A549 (cell line): ENCODE data around the gene TSHZ3. TPM values are rescaled to one million over a fixed set of nuclear protein-coding genes. Genes with fewer than 3 reads are reported as not detected.

Experiments used
- ATAC-seq, 2 experiments: fragments of 200-7000 bp in 1 of 2; fragments of >200 bp in 1 of 2; cut with Nextera tagmentation in 1 of 2; cut with Tn5 transposase in 1 of 2; 3 replicates each; pipeline versions ENCODE4 v1.8.0 to v1.9.1; 2018 to 2020; ENCODE audit warnings: mild to moderate bottlenecking in 1 of 2, moderate library complexity in 1 of 2
- CTCF ChIA-PET: fragments of 300-600 bp; sonication (Branson Sonifier 250); formaldehyde crosslinking; extraction: SDS; loops from one replicate; lab custom pipeline; 2021; ENCODE audit warnings: antibody characterized with exemption, inconsistent platforms; lab: Yijun Ruan, JAX
- POLR2A ChIA-PET: fragments of 350-600 bp; formaldehyde crosslinking; extraction: SDS; loops from one replicate; lab custom pipeline; 2021; ENCODE audit warnings: antibody characterized with exemption, inconsistent platforms; lab: Yijun Ruan, JAX
- DNase-seq, 2 experiments: peaks; one replicate each; pipeline versions ENCODE4 v3.0.0 to v3.0.0-alpha.2; 2011 to 2016; ENCODE audit warnings: low read depth in 1 of 2, low spot score in 1 of 2
- FAIRE-seq: peaks from 2 replicates; lab custom pipeline; 2011; peaks lifted over from hg19 to GRCh38; lab: Jason Lieb, UNC
- H3K27ac ChIP-seq, 2 experiments: fragments of >200 bp; sonication (Bioruptor Twin); formaldehyde crosslinking; 3 replicates each; pipeline ENCODE4 v1.5.1; 2016 to 2017
- H3K4me1 ChIP-seq: fragments of >200 bp; sonication (Bioruptor Twin); formaldehyde crosslinking; 3 replicates; pipeline ENCODE4 v1.6.1; 2016
- H3K4me2 ChIP-seq: fragments of >200 bp; sonication (Bioruptor Twin); formaldehyde crosslinking; 3 replicates; pipeline ENCODE4 v1.6.1; 2016
- H3K4me3 ChIP-seq: fragments of >200 bp; sonication (Bioruptor Twin); formaldehyde crosslinking; 3 replicates; pipeline ENCODE4 v1.5.1; 2016
- H3K9me3 ChIP-seq: fragments of >200 bp; sonication (Bioruptor Twin); formaldehyde crosslinking; 3 replicates; pipeline ENCODE4 v1.6.1; 2016
- BHLHE40 ChIP-seq: IDR thresholded peaks from 2 replicates; pipeline ENCODE4 v1.6.1; 2012; ENCODE audit warnings: low read depth, low read length, inconsistent platforms
- CBX2 ChIP-seq: fragments of 200-600 bp; sonication (generic); IDR thresholded peaks from 2 replicates; pipeline ENCODE4 v1.6.1; 2016; ENCODE audit warnings: low read depth, mild to moderate bottlenecking, borderline replicate concordance
- CBX8 ChIP-seq: fragments of 200-600 bp; sonication (generic); IDR thresholded peaks from 2 replicates; pipeline ENCODE4 v1.6.1; 2016
- CHD4 ChIP-seq: fragments of 200-600 bp; sonication (generic); IDR thresholded peaks from 2 replicates; pipeline ENCODE4 v1.6.1; 2016; ENCODE audit warnings: antibody characterized with exemption, mild to moderate bottlenecking, borderline replicate concordance
- E2F6 ChIP-seq: IDR thresholded peaks from 2 replicates; pipeline ENCODE4 v1.6.1; 2012; ENCODE audit warnings: low read depth, borderline replicate concordance
- EHMT2 ChIP-seq: fragments of 200-600 bp; sonication (generic); IDR thresholded peaks from 2 replicates; pipeline ENCODE4 v1.6.1; 2016; ENCODE audit warnings: antibody characterized with exemption, low read depth, mild to moderate bottlenecking, moderate library complexity
- EP300 ChIP-seq, 2 experiments: fragments of >200 bp; sonication (Bioruptor Twin); formaldehyde crosslinking; IDR thresholded peaks; 2 replicates in 1 of 2; 3 replicates in 1 of 2; pipeline ENCODE4 v1.6.1; 2016 to 2017
- ESRRA ChIP-seq: fragments of 150-350 bp; IDR thresholded peaks from 2 replicates; pipeline ENCODE4 v1.6.1; 2014; ENCODE audit warnings: mild to moderate bottlenecking, low read length, borderline replicate concordance
- GATA3 ChIP-seq: IDR thresholded peaks from 2 replicates; pipeline ENCODE4 v1.6.1; 2012; ENCODE audit warnings: borderline replicate concordance
- HES2 ChIP-seq: fragments of >200 bp; sonication (Bioruptor Twin); formaldehyde crosslinking; IDR thresholded peaks from 2 replicates; pipeline ENCODE4 v1.6.1; 2016
- HMGXB4 ChIP-seq: fragments of 250-450 bp; sonication (Bioruptor Pico); IDR thresholded peaks from 2 replicates; pipeline ENCODE4 v1.5.0; 2021; ENCODE audit warnings: mild to moderate bottlenecking, moderate library complexity, borderline replicate concordance
- JUN ChIP-seq, 2 experiments: fragments of >200 bp; sonication (Bioruptor Twin); formaldehyde crosslinking; IDR thresholded peaks; 2 replicates in 1 of 2; 3 replicates in 1 of 2; pipeline ENCODE4 v1.6.1; 2016 to 2017
- JUNB ChIP-seq: fragments of >200 bp; sonication (Bioruptor Twin); formaldehyde crosslinking; IDR thresholded peaks from 2 replicates; pipeline ENCODE4 v1.6.1; 2016
- MAFK ChIP-seq: fragments of 450-650 bp; IDR thresholded peaks from 2 replicates; pipeline ENCODE4 v1.6.1; 2014; ENCODE audit not compliant: partially characterized antibody
- MYC ChIP-seq: IDR thresholded peaks from 2 replicates; pipeline ENCODE4 v1.6.1; 2012; ENCODE audit warnings: mild to moderate bottlenecking, inconsistent platforms, low read length, improper control_type of control experiment, borderline replicate concordance
- NFE2L2 ChIP-seq: fragments of 150-350 bp; conservative IDR thresholded peaks from 2 replicates; pipeline ENCODE4 v1.6.1; 2014; ENCODE audit warnings: low read length
- PBX3 ChIP-seq: IDR thresholded peaks from 2 replicates; pipeline ENCODE4 v1.6.1; 2012
- PHF8 ChIP-seq: fragments of 200-600 bp; sonication (generic); IDR thresholded peaks from 2 replicates; pipeline ENCODE4 v1.6.1; 2016; ENCODE audit warnings: low read depth, mild to moderate bottlenecking, antibody characterized with exemption, moderate library complexity, borderline replicate concordance
- POLR2A ChIP-seq: IDR thresholded peaks from 2 replicates; pipeline ENCODE4 v1.6.1; 2012; ENCODE audit warnings: mild to moderate bottlenecking, low read length
- RARB ChIP-seq: fragments of 250-450 bp; sonication (Bioruptor Pico); IDR thresholded peaks from 2 replicates; pipeline ENCODE4 v1.8.0; 2021; ENCODE audit warnings: mild to moderate bottlenecking, moderate library complexity
- REST ChIP-seq: fragments of 200-600 bp; sonication (generic); IDR thresholded peaks from 2 replicates; pipeline ENCODE4 v1.6.1; 2016; ENCODE audit warnings: antibody characterized with exemption, mild to moderate bottlenecking, moderate library complexity
- RNF2 ChIP-seq: fragments of 200-600 bp; sonication (generic); IDR thresholded peaks from 2 replicates; pipeline ENCODE4 v1.6.1; 2016; ENCODE audit warnings: low read depth, mild to moderate bottlenecking, antibody characterized with exemption, moderate library complexity, borderline replicate concordance
- ZC3H11A ChIP-seq: fragments of 450-650 bp; IDR thresholded peaks from 2 replicates; pipeline ENCODE4 v1.6.1; 2014; ENCODE audit warnings: antibody characterized with exemption, mild to moderate bottlenecking
- ZFP36 ChIP-seq: fragments of 450-650 bp; IDR thresholded peaks from 2 replicates; pipeline ENCODE4 v1.6.1; 2014; ENCODE audit warnings: borderline replicate concordance; ENCODE audit not compliant: partially characterized antibody
- WGBS: methylation state at CpG from one replicate; pipeline ENCODE4 v1.1.6; 2017; ENCODE audit errors: missing lambda C conversion rate; 5-methylcytosine and 5-hydroxymethylcytosine counted together
- polyA plus RNA-seq, 4 experiments: library from polyadenylated mRNA; depleted of rRNA in 3 of 4; stranded (reverse); fragments of >200 nt; fragmentation: RNase III in 1 of 4; extraction: RNeasy Plus Mini Kit Qiagen cat#74134 plus additional on column Dnase treatment in 1 of 4; gene quantifications; 2 replicates in 3 of 4; 3 replicates in 1 of 4; pipeline ENCODE4 v1.2.3, GENCODE V29; 2011 to 2017
- TF ChIP-seq, protein P1 (sequence below): IDR thresholded peaks from 2 replicates; pipeline ENCODE4 v1.6.1; 2012
- TF ChIP-seq, protein P2 (sequence below): fragments of 150-350 bp; IDR thresholded peaks from 2 replicates; pipeline ENCODE4 v1.6.1; 2014; ENCODE audit warnings: low read depth, mild to moderate bottlenecking, low read length

TSHZ3 gene
- polyA plus RNA-seq, 2 of the 4 experiments (the other 2 are of a cell fraction), result 0.92 to 2.0 TPM

DNA sequence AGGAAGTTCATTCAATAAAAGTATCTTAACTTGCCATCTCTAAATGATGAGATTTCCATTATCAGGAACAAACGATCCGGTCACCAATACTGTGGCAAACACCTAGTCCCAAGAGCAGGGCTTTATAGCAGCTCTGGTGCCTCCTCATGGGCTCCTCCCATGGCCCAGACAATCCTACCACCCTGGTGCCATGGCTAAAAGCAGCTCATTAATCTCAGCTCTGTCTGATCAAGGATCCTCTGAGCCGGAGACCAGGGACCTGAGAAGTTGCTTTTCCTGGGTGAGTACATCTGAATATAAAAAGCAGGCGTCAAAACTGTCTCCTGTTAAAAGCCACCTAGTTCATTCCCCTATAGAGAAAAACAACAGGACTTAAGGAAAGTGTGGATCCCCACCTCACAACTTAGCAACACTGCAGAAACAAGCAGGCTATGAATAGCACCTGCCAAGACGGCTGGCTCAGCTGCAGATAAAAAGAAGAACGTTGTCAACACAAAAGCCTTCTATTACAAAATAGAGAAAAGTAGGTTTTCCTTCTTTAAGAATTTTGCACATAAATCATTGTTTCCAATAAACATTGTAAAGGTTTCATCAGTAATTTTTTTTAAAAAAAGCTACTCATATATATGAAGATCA lies 30.3 kb downstream of the TSHZ3 start:
- ATAC-seq (no peak), DNase-seq (no peak), FAIRE-seq (peak; percentile 97)
- Histone ChIP-seq H3K4me2 (no peak overlapping the region), H3K27ac (no peak overlapping the region), H3K4me1 (no peaks in the 10 kb centered on the region), H3K9me3 (no peaks in the 10 kb centered on the region), H3K4me3 (no peak overlapping the region)
- CTCF ChIA-PET, result interaction anchor here (1.2 to 1.9 kb wide), 3 partner anchors 7 to 11 kb away, joined by 3 to 7 read pairs (median 3); no protein-coding TSS in a partner anchor
- TF ChIP-seq PHF8, result no peak
- TF ChIP-seq RNF2, result no peak
- TF ChIP-seq RARB (CRISPR knock-in tag), result no peak
- TF ChIP-seq, protein P1, sequence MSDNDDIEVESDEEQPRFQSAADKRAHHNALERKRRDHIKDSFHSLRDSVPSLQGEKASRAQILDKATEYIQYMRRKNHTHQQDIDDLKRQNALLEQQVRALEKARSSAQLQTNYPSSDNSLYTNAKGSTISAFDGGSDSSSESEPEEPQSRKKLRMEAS, result no peak
- TF ChIP-seq CBX2, result no peak
- TF ChIP-seq CBX8, result no peak
- TF ChIP-seq JUN (IDR thresholded peaks at IDR 0.05), result no peak
- TF ChIP-seq ZC3H11A, result no peak
- TF ChIP-seq MYC, result no peak
- TF ChIP-seq EP300 (IDR thresholded peaks at IDR 0.05), result no peak
- no peak for TF ChIP-seq NFE2L2
- TF ChIP-seq MAFK, result no peak
- TF ChIP-seq HMGXB4, result no peak
- TF ChIP-seq E2F6, result no peak
- no peak for TF ChIP-seq CHD4
- no peak for TF ChIP-seq ESRRA
- 33% methylated on average over 6 of the region's 6 CpGs for whole genome bisulfite sequencing
- POLR2A ChIA-PET, result no interaction called here

DNA sequence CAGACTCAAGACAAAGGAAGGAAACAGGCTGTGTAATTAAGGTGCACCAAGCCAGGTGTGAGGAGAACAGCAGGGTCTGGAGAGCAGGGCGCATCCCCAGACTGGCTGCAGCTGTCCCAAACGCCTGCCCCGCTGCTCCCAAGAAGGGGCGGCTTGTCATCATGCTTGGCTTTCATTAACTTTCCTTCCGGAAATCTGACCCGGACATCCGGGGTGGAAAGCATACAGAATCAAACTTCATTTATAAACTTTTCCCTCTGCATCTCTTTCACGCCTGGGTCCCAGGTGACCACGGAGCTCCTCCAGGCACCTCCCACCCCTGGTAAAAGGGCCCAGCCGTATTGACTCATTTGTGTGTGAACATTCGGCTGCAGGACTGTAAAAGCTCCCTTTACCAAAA lies 31.7 kb downstream of the TSHZ3 start:
- Histone ChIP-seq H3K9me3 (no peaks in the 10 kb centered on the region), H3K4me3 (no peak overlapping the region), H3K27ac (no peak overlapping the region)
- no peak for ATAC-seq
- WGBS, result 47% methylated on average over 11 of the region's 11 CpGs
- no peak for DNase-seq
- TF ChIP-seq ZFP36, result no peak
- TF ChIP-seq, protein P2, sequence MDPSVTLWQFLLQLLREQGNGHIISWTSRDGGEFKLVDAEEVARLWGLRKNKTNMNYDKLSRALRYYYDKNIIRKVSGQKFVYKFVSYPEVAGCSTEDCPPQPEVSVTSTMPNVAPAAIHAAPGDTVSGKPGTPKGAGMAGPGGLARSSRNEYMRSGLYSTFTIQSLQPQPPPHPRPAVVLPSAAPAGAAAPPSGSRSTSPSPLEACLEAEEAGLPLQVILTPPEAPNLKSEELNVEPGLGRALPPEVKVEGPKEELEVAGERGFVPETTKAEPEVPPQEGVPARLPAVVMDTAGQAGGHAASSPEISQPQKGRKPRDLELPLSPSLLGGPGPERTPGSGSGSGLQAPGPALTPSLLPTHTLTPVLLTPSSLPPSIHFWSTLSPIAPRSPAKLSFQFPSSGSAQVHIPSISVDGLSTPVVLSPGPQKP, result no peak
- TF ChIP-seq GATA3, result no peak
- no peak for TF ChIP-seq BHLHE40
- no peak for TF ChIP-seq HES2
- TF ChIP-seq JUN (IDR thresholded peaks at IDR 0.05), result no peak
- TF ChIP-seq REST, result no peak
- no peak for TF ChIP-seq PBX3
- TF ChIP-seq MYC, result no peak
- TF ChIP-seq JUNB, result no peak
- no peak for TF ChIP-seq POLR2A
- TF ChIP-seq EHMT2, result no peak
- TF ChIP-seq, all 56 proteins: peak for 0
- CTCF ChIA-PET, result no interaction called here
- Histone ChIP-seq H3K4me2 (no peak overlapping the region), H3K4me1 (no peaks in the 10 kb centered on the region)
- POLR2A ChIA-PET, result no interaction called here
- FAIRE-seq, result no peak
